ENCODE results near the gene E2F3. TPM values are rescaled to one million over a fixed set of nuclear protein-coding genes. Genes with fewer than 3 reads are reported as not detected.

E2F3 gene
- total RNA-seq, 1 experiment from 2014 or later, result 19.2 TPM

DNA sequence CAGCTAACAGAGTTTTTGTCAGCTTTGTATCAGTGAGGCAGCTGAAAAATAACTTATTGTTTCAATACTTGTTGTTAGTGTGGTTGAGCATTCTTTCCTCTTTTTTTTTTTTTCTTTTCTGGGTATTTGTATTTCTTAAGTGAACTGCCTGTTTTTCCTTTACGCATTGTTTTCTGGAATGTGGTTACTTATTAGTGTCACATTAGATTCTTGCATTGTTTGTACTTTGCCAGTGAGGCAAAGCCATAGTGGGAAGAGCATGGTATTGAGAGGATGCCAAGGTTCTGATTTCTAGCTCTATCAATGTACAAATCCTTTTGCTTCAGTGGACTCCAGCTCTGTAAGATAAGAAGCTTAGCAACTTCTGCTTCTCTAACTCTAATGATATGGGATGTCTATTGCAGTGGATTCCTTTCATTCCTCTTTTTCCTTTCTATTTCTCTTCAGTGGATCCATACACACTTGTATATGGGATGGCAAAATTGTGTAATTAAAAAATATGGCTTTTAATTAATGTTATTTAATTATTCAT is 136.5 kb downstream of the E2F3 start:
- Histone ChIP-seq H3K27me3 (no peaks in the 10 kb centered on the region), H3K4me1 (0 out of 2 replicates have a peak, but pooled peaks cover 3% of the 10 kb centered on the region), H3K4me3 (no peak overlapping the region), H3K27ac (no peak overlapping the region), H3K36me3 (0 out of 2 replicates have a peak, but pooled peaks cover 2% of the 10 kb centered on the region), H3K9me3 (replicated peaks) (no peaks in the 10 kb centered on the region)
- no peak for DNase-seq

DNA sequence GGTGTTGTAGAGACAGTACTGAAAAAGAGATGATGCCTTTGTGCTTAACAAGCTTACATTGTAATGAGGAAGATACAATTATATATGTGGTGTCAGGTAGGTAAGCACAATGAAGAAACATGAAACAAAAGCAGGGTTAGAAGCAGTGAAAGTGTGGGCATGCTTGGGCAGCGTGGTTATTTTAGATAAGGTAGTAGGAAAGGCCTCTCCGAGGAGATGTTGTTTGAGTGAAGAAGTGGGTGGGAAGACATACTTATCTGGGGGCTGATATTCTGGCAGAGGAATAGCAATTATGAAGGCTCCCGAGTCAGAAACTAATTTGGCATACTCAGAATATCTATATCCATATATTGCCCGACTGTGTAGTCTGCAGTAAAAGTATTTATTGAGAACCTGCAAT is 137.2 kb downstream of the E2F3 start:
- Histone ChIP-seq H3K4me1 (0 out of 2 replicates have a peak, but pooled peaks cover 3% of the 10 kb centered on the region), H3K4me3 (no peak overlapping the region), H3K27ac (no peak overlapping the region), H3K9me3 (replicated peaks) (no peaks in the 10 kb centered on the region), H3K36me3 (0 out of 2 replicates have a peak, but pooled peaks cover 2% of the 10 kb centered on the region), H3K27me3 (no peaks in the 10 kb centered on the region)
- DNase-seq, result no peak

DNA sequence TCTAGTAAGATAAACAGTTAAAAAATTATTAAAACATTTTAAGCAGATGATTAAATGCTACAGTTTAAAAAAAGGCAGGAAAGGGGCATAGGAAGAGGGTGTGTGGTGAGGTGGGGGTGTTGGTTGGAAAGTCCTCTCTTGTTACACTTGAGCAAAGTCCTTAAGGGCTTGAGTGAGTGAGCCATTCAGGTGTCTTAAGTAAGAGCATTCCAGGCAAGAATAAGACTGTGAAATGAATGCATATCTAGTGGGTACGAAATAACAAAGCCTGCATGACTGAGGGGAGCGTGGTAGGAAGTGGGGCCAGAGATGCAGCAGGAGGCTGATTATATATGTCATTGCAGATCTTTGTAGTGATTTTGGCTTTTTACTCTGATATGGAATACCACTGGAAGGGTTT is 137.7 kb downstream of the E2F3 start:
- H3K9me3 ChIP-seq (replicated peaks), result no peaks in the 10 kb centered on the region
- no peak for DNase-seq

DNA sequence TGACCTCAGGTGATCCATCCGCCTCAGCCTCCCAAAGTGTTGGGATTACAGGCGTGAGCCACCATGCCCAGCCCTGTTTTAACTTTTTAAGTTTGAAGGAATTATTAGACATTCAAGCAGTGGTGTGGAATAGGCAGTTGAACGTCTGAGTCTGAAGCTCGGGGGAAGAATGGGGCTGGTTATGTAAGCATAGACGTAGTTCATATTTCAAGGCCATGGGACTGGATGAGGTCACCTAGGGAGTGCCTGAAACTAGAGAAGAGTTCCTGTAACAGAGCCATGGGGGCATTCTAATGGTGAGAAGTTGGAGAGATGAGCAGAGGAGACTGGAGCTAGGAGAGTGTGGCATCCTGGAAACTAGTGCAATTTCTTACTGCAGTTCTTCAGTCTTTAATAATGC is 139.0 kb downstream of the E2F3 start:
- Histone ChIP-seq H3K4me3 (no peak overlapping the region), H3K27me3 (no peaks in the 10 kb centered on the region), H3K36me3 (0 out of 2 replicates have a peak, but pooled peaks cover 2% of the 10 kb centered on the region), H3K4me1 (0 out of 2 replicates have a peak, but pooled peaks cover under 1% of the 10 kb centered on the region), H3K27ac (no peak overlapping the region), H3K9me3 (replicated peaks) (no peaks in the 10 kb centered on the region)
- DNase-seq, result peak in 1 of 2 experiments; percentile 20

More for the DNA sequence above, 137.7 kb downstream of the E2F3 start:
- H3K27ac ChIP-seq, result no peak overlapping the region
- H3K27me3 ChIP-seq, result no peaks in the 10 kb centered on the region
- 0 out of 2 replicates have a peak, but pooled peaks cover 2% of the 10 kb centered on the region for H3K36me3 ChIP-seq
- H3K4me1 ChIP-seq, result 0 out of 2 replicates have a peak, but pooled peaks cover 3% of the 10 kb centered on the region
- no peak overlapping the region for H3K4me3 ChIP-seq

DNA sequence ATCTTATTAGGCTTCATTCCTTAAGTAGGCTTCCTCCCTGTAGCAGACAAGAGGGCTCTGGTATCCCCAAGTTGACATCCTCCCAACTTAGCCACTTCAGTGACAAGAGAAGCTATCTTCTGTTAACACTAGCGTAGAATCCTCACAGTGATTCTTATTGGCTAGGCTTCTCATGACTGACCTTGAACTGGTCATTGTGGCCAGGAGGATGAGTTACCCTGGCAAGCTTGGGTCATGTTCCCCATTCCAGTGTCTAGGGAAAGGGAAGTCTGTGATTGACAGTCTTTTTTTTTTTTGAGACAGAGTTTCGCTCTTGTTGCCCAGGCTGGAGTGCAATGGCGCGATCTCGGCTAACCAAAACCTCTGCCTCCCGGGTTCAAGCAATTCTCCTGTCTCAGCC is 139.7 kb downstream of the E2F3 start:
- Histone ChIP-seq H3K9me3 (replicated peaks) (no peaks in the 10 kb centered on the region), H3K4me3 (no peak overlapping the region), H3K36me3 (peaks cover 9% of the 10 kb centered on the region; the same call in 1 of the 2 replicates), H3K4me1 (no peaks in the 10 kb centered on the region), H3K27me3 (no peaks in the 10 kb centered on the region), H3K27ac (no peak overlapping the region)
- DNase-seq, result no peak

DNA sequence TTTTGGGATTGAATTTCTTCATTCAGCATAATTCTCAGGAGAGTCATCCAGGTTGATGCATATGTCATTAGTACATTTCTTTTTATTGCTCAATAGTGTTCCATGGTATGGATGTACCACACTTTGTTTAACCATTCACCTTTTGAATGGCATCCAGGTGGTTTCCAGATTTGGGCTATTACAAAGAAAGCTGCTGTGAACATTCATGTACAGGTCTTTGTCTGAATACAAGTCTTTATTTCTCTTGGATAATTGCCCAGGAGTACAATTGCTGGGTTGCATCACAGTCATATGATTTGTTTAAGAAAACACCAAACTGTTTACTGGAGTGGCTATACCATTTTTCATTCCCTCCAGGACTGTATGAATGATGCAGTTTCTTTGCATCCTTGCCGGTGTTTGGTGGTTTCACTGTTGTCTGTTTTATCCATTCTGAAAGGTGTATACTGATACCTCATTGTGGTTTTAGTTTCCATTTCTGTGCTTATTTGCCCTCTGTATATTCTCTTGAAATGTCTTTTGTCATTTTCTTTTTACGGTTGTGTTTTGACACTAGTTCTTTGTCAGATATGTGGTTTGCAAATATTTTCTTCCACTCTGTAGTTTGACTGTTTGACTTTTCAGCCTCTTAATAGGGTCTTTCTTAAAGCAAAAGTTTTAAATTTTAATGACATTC is 141.4 kb downstream of the E2F3 start:
- H3K4me3 ChIP-seq, result no peak overlapping the region
- H3K27ac ChIP-seq, result no peak overlapping the region
- no peaks in the 10 kb centered on the region for H3K9me3 ChIP-seq (replicated peaks)
- peaks cover 18% of the 10 kb centered on the region; the same call in 1 of the 2 replicates for H3K36me3 ChIP-seq
- no peak for DNase-seq
- H3K4me1 ChIP-seq, result no peaks in the 10 kb centered on the region
- H3K27me3 ChIP-seq, result no peaks in the 10 kb centered on the region

Other genes with a start within 250 kb of the E2F3 start
- 7.7 and 8.2 TPM in 2 replicates for gene MBOAT1, start 189.4 kb upstream of the E2F3 start, total RNA-seq (2014; rRNA removed; shearing (Covaris generic))
- 20.2 and 21.8 TPM in 2 replicates for gene CDKAL1, start 132.6 kb downstream of the E2F3 start, total RNA-seq (2014; rRNA removed; shearing (Covaris generic))